ENCODE results near the gene ART5. TPM values are rescaled to one million over a fixed set of nuclear protein-coding genes. Genes with fewer than 3 reads are reported as not detected.

ART5 gene, protein sequence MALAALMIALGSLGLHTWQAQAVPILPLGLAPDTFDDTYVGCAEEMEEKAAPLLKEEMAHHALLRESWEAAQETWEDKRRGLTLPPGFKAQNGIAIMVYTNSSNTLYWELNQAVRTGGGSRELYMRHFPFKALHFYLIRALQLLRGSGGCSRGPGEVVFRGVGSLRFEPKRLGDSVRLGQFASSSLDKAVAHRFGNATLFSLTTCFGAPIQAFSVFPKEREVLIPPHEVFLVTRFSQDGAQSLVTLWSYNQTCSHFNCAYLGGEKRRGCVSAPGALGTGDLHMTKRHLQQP
- under 1 TPM in 1 of 2 experiments, not detected in 1; 0.23 TPM for total RNA-seq

DNA sequence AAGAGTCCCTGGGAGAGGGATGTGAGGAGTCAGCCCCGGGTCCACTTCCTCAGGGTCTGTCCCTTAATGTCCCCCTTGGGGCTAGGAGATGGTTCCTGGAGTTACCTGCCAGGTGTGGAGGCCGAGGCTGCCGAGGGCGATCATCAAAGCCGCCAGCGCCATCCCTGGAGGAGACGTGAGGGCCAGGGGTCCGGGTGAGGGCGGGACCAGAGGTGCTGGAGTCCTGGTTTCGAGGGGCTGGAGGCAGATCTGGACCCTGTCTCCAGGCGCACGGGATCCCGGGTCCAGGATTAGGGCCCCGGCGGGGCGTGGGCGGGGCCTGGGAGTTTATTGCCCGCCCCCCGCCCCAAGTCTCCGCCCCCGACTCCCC lies at the start of gene ART5:
TSS of gene ART5 (minus strand) at position 292 of the 370 bp plus-strand sequence. CDS start at position 162, 130 bp downstream.
- intact Hi-C loops (cut with DNase I, micrococcal nuclease): loop anchor here in 1 of 2 experiments (2.0 kb wide), 1 partner anchor 167 kb away; the partner anchor contains the start of gene PGAP2
- CTCF ChIA-PET: no interaction called here
- Mint-ChIP-seq H3K4me1 (peaks cover 6% of the 10 kb centered on the region), H3K27me3 (peaks cover 22% of the 10 kb centered on the region), H3K4me3 (peak within 1 kb of the TSS; percentile 60), H3K36me3 (ENCODE audit: low read depth) (no peaks in the 10 kb centered on the region), H3K9me3 (ENCODE audit: low read depth) (no peaks in the 10 kb centered on the region), H3K27ac (no peak within 1 kb of the TSS)
- no peak for ATAC-seq
- DNase-seq: no peak
- POLR2A ChIA-PET: no interaction called here

DNA sequence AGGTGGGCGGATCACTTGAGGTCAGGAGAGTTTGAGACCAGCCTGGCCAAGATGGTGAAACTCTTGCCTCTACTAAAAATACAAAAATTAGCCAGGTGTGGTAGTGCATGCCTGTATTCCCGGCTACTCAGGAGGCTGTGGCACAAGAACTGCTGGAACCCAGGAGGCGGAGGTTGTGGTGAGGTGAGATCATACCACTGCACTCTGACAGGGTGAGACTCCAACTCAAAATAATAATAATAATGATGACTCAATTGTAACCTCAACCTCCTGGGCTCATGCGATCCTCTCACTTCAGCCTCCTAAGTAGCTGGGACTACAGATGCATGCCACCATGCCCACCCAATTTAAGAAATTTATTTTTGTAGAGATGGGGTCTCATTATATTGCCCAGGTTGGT lies 45.0 kb upstream of the ART5 start:
- Mint-ChIP-seq H3K27me3 (no peaks in the 10 kb centered on the region), H3K4me3 (no peak overlapping the region), H3K9me3 (ENCODE audit: low read depth) (no peaks in the 10 kb centered on the region), H3K27ac (no peak overlapping the region), H3K36me3 (ENCODE audit: low read depth) (peaks cover 46% of the 10 kb centered on the region), H3K4me1 (peaks cover 5% of the 10 kb centered on the region)
- intact Hi-C loops (cut with DNase I, micrococcal nuclease): loop anchor here in 1 of 2 experiments (10.0 kb wide), 1 partner anchor 418 kb away; no protein-coding TSS in a partner anchor
- ChIA-PET CTCF (interaction anchor here (1.9 kb wide), 1 partner anchor 122 kb away, joined by 5 read pairs; the partner anchor contains the start of gene PGAP2), POLR2A (no interaction called here)
- DNase-seq (no peak), ATAC-seq (no peak)

DNA sequence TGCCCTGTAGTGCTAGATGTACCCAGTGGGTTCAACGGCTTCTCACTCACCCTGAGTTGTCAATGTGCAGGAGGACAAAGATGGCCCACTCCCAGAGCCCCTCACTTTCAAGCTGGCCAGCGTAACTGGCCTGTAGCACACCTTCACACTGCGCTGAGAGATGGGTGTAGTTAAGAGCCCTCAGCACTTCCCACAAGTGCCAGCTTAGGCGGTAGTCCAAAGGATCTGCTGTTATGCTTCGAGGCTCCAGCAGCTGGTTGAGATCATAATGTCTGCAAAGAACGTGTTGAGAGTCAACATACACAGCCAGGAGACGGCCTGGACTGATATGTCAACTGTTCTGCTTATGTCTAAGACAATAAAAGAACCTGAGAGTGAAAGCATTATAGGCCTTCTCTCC lies 44.1 kb upstream of the ART5 start:
- Mint-ChIP-seq H3K4me1 (peaks cover 5% of the 10 kb centered on the region), H3K9me3 (ENCODE audit: low read depth) (no peaks in the 10 kb centered on the region), H3K36me3 (ENCODE audit: low read depth) (peaks cover 51% of the 10 kb centered on the region), H3K27me3 (no peaks in the 10 kb centered on the region), H3K27ac (no peak overlapping the region), H3K4me3 (no peak overlapping the region)
- intact Hi-C loops (cut with DNase I, micrococcal nuclease): loop anchor here in 1 of 2 experiments (10.0 kb wide), 1 partner anchor 419 kb away; no protein-coding TSS in a partner anchor
- ATAC-seq (no peak), DNase-seq (no peak)
- ChIA-PET POLR2A (no interaction called here), CTCF (interaction anchor here (0.7 kb wide), 1 partner anchor 24 kb away, joined by 3 read pairs; no protein-coding TSS in a partner anchor)

DNA sequence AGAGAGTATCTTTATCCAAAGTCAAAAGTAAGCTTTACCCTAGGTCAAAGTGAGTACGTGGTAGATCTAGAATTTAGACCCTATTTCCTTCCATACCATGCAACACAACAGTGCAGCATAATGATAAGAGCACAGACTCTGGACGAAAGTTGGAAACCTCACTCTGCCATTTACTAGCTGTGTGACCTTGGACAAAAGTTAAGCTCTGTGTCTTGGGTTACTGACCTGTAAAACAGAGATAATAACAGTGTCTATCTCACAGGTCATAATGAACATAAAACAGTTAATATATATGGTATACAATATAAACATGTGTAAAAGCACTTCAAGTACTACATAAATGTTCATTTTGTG lies 43.0 kb upstream of the ART5 start:
- peaks cover 55% of the 10 kb centered on the region for H3K36me3 Mint-ChIP-seq (ENCODE audit: low read depth)
- CTCF ChIA-PET: interaction anchor here (0.6 to 1.0 kb wide), 3 partner anchors 9 to 413 kb away, joined by 3 read pairs; no protein-coding TSS in a partner anchor
- intact Hi-C loops (cut with DNase I, micrococcal nuclease): loop anchor here (5.0 to 10.0 kb wide), 2 partner anchors 43 to 420 kb away; no protein-coding TSS in a partner anchor
- peaks cover 5% of the 10 kb centered on the region for H3K4me1 Mint-ChIP-seq
- POLR2A ChIA-PET: no interaction called here
- no peak overlapping the region for H3K4me3 Mint-ChIP-seq
- no peaks in the 10 kb centered on the region for H3K27me3 Mint-ChIP-seq
- no peak for DNase-seq
- ATAC-seq: no peak
- H3K9me3 Mint-ChIP-seq (ENCODE audit: low read depth): no peaks in the 10 kb centered on the region
- no peak overlapping the region for H3K27ac Mint-ChIP-seq

DNA sequence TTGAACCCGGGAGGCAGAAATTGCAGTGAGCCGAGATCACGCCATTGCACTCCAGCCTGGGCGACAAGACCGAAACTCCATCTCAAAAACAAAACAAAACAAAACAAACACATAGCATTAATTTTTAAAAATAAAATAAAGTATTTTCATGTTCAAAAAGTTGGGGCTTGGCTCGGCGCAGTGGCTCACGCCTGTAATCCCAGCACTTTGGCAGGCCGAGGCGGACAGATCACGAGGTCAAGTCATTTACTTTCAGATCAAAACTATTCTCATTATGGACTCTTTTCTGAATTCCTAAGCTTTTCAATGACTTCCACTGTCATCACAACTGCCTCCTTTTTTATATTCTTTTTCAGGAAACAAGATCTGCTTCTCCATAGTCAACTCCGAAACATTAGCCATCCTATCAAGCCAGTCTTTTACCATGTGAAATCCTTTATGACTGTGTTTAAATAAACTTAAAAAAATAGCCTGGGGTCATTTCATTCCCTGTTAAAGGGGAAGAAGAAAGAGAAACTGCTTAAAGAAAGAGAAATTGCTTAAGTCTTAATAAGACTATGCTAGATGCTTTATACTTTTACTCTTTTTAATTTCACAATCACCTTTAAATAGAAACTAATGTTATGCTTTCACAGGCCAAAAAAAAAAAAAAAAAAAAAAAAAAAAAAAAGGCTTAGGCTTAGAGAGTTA lies 42.5 kb upstream of the ART5 start:
- ChIA-PET POLR2A (interaction anchor here (0.6 kb wide), 1 partner anchor 9 kb away, joined by 5 read pairs; no protein-coding TSS in a partner anchor), CTCF (interaction anchor here (0.5 to 1.0 kb wide), 4 partner anchors 9 to 413 kb away, joined by 3 read pairs; no protein-coding TSS in a partner anchor)
- Mint-ChIP-seq H3K4me3 (no peak overlapping the region), H3K36me3 (ENCODE audit: low read depth) (peaks cover 59% of the 10 kb centered on the region), H3K27me3 (no peaks in the 10 kb centered on the region), H3K9me3 (ENCODE audit: low read depth) (no peaks in the 10 kb centered on the region), H3K27ac (no peak overlapping the region), H3K4me1 (peaks cover 5% of the 10 kb centered on the region)
- no peak for ATAC-seq
- DNase-seq: no peak
- intact Hi-C loops (cut with DNase I, micrococcal nuclease): loop anchor here (5.0 to 10.0 kb wide), 2 partner anchors 43 to 421 kb away; no protein-coding TSS in a partner anchor

DNA sequence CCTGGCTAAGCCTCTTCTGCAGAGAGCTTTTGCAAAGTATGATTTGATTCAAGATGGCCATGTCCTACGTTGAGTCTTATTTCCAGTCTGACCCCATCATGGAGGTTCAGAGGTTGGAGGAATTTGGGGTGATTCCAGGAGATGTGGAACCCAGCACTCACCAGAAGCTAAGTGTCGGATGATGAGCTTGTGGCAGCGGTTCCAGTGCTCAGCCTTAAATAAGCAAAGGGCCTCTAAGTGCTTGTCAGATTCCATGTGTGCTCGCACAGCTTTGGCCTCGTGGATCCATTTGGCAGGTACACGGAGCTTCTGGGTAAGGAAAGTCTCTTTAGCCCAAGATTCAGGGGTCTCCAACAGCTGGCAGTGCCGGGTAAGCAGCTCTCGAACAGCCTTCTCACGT lies 41.2 kb upstream of the ART5 start:
- ATAC-seq: no peak
- intact Hi-C loops (cut with DNase I, micrococcal nuclease): loop anchor here (5.0 to 10.0 kb wide), 2 partner anchors 44 to 422 kb away; no protein-coding TSS in a partner anchor
- ChIA-PET CTCF (no interaction called here), POLR2A (no interaction called here)
- H3K27ac Mint-ChIP-seq: no peak overlapping the region
- H3K4me3 Mint-ChIP-seq: no peak overlapping the region
- no peak for DNase-seq
- H3K36me3 Mint-ChIP-seq (ENCODE audit: low read depth): peaks cover 68% of the 10 kb centered on the region
- peaks cover 5% of the 10 kb centered on the region for H3K4me1 Mint-ChIP-seq
- no peaks in the 10 kb centered on the region for H3K9me3 Mint-ChIP-seq (ENCODE audit: low read depth)
- H3K27me3 Mint-ChIP-seq: no peaks in the 10 kb centered on the region

DNA sequence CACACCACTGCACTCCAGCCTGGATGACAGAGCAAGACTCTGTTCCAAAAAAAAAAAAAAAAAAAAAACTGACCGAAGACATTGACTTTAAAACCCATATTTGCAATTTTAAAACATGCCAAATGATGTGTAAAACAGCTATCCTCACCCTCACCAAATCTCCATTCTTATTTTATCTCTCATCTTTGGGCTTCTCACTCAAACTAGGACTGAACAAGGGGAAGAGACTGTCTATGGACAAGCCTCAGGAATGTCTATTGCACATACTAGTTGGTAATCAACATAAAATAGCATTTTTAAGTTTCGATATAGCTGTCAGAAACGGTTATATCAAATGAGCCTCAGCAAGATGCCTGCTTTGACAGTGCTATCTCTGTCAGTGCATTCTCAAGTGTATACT lies 37.3 kb upstream of the ART5 start:
- POLR2A ChIA-PET: no interaction called here
- H3K9me3 Mint-ChIP-seq (ENCODE audit: low read depth): no peaks in the 10 kb centered on the region
- H3K4me1 Mint-ChIP-seq: peaks cover 7% of the 10 kb centered on the region
- DNase-seq: no peak
- peaks cover 69% of the 10 kb centered on the region for H3K36me3 Mint-ChIP-seq (ENCODE audit: low read depth)
- H3K4me3 Mint-ChIP-seq: no peak overlapping the region
- H3K27me3 Mint-ChIP-seq: no peaks in the 10 kb centered on the region
- H3K27ac Mint-ChIP-seq: no peak overlapping the region
- ATAC-seq: no peak
- intact Hi-C loops (cut with DNase I, micrococcal nuclease): no loop called here
- CTCF ChIA-PET: no interaction called here

DNA sequence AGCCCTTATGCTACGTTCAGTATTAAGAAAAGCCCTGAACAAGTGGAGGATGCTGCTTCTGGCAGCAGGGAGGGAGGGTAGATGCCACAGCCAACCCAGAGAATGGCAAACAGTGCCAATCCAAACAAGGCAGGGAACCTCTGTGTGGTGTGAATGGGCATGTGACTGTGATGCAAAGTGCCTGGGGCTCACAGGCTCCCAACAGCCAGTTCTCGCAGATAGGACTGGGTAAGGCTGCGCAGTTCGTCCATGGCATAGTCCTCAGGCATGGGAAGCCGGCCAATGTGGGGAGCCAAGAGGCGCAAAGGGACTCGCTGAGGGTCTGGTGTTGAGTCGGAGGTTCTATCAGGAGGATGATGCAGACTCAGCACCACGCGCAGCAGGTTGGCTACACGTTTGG lies 34.2 kb upstream of the ART5 start:
- intact Hi-C loops (cut with DNase I, micrococcal nuclease): no loop called here
- ATAC-seq (no peak), DNase-seq (no peak)
- ChIA-PET POLR2A (no interaction called here), CTCF (no interaction called here)
- Mint-ChIP-seq H3K4me1 (peaks cover 2% of the 10 kb centered on the region), H3K36me3 (ENCODE audit: low read depth) (peaks cover 55% of the 10 kb centered on the region), H3K27me3 (no peaks in the 10 kb centered on the region), H3K4me3 (no peak overlapping the region), H3K27ac (no peak overlapping the region), H3K9me3 (ENCODE audit: low read depth) (no peaks in the 10 kb centered on the region)

DNA sequence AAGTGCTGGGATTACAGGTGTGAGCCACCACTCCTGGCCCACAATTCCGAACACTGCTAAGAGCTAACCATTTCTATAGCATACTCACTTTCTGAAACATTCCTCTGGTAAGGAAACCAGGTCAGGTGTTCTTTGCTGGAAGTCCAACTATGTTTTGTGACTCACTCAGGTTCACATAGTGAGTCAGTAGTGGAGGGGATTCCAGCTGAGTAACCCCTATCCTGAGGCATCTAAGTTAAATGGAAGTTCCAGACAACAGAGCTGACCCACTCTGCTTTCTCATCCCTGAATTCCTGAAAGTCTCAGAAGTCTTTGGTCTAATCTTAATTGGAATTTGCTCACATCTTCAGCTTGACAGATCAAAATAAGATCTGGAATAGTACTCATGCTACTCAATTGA lies 32.4 kb upstream of the ART5 start:
- Mint-ChIP-seq H3K4me3 (no peak overlapping the region), H3K36me3 (ENCODE audit: low read depth) (peaks cover 50% of the 10 kb centered on the region), H3K27me3 (no peaks in the 10 kb centered on the region), H3K27ac (no peak overlapping the region), H3K9me3 (ENCODE audit: low read depth) (no peaks in the 10 kb centered on the region), H3K4me1 (peaks cover 2% of the 10 kb centered on the region)
- intact Hi-C loops (cut with DNase I, micrococcal nuclease): no loop called here
- POLR2A ChIA-PET: no interaction called here
- DNase-seq (no peak), ATAC-seq (no peak)
- CTCF ChIA-PET: interaction anchor here (0.8 kb wide), 1 partner anchor 62 kb away, joined by 3 read pairs; no protein-coding TSS in a partner anchor

DNA sequence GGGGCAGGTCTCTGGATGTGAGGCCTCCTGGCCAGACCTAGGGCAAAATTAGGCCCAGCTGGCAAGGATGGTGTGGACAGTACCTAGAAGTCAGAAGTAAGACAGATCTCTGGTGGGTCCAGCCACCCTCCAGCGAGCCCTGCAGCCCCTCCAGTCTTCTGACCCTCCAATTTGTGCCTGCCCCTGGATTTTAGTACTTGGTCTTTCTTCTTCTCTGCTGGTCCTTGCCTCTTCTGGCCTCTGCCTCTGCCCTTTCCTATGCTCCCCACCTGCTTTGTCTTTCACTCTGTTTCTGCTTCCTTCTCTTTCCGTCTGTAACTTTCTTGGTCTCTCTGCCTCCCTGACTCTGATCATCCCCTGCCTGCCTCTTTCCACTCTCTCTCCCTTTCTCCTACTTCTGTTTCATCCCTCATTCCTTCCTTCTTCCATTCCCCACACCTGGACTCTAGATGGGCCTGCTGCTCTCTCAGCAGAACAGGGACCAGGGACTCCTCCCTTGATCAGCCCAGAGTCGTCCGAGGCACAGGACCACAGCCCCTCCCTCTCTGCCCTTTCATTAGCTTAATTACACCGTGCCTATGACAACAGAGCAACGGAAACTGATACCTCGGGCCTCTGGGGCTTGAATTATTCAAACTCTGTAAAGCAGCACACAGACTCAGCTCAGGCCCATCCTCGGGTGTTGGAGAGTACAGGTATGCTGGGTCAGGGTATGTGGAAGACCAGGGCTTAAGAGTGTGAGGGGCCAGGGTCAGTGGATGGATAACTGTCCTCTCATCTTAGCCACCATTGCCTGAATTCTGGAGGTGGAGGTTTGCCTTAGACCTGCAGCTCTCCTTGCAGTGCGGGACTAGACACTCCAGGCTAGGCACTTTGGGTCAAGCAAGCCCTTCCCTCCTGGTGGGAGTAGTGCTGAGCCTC lies 29.8 kb upstream of the ART5 start, which contains the start of gene CHRNA10:
TSS of gene CHRNA10 (minus strand) at position 51 of the 921 bp plus-strand sequence. CDS start 72 bp downstream, outside the sequence.
- H3K36me3 Mint-ChIP-seq (ENCODE audit: low read depth): peaks cover 45% of the 10 kb centered on the region
- POLR2A ChIA-PET: no interaction called here
- H3K4me3 Mint-ChIP-seq: no peak within 1 kb of the TSS
- peaks cover 2% of the 10 kb centered on the region for H3K4me1 Mint-ChIP-seq
- DNase-seq: no peak
- H3K27me3 Mint-ChIP-seq: no peaks in the 10 kb centered on the region
- H3K9me3 Mint-ChIP-seq (ENCODE audit: low read depth): no peaks in the 10 kb centered on the region
- CTCF ChIA-PET: no interaction called here
- intact Hi-C loops (cut with DNase I, micrococcal nuclease): no loop called here
- ATAC-seq: no peak
- H3K27ac Mint-ChIP-seq: peak within 1 kb of the TSS; percentile 5

DNA sequence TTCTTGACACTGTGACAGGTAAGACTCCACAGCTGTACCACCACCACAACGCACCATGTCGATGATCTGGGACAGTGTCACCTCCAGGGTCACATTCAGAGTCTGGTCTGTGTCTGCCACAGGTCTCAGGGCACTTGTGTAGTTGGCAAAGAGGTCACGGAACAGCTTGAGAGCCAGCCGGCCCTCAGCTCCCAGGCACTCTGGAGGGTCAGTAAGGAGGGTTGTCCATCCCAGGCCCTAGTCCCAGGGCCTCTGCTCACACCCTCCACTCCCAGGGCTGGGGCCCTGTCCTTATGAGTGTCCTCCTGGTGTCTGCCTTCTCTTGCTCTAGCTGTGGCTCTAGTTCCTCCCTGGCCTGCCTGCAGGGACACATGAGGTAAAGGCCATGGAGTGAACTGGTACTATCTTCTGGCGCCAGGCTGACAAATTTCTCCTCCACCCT lies 28.0 kb upstream of the ART5 start:
- ATAC-seq (no peak), DNase-seq (no peak)
- H3K36me3 Mint-ChIP-seq (ENCODE audit: low read depth): peaks cover 37% of the 10 kb centered on the region
- H3K4me3 Mint-ChIP-seq: no peak overlapping the region
- intact Hi-C loops (cut with DNase I, micrococcal nuclease): no loop called here
- peaks cover 2% of the 10 kb centered on the region for H3K4me1 Mint-ChIP-seq
- ChIA-PET POLR2A (no interaction called here), CTCF (no interaction called here)
- H3K9me3 Mint-ChIP-seq (ENCODE audit: low read depth): no peaks in the 10 kb centered on the region
- no peak overlapping the region for H3K27ac Mint-ChIP-seq
- no peaks in the 10 kb centered on the region for H3K27me3 Mint-ChIP-seq

All from activated CD4-positive, alpha-beta T cell treated with anti-CD3 and anti-CD28 coated beads for 36 hours (primary cell).